OCI-LY7 (cell line): ENCODE data around the gene TEX12. TPM values are rescaled to one million over a fixed set of nuclear protein-coding genes. Genes with fewer than 3 reads are reported as not detected.

Experiments used
- BruUV-seq: library from RNA; stranded (reverse); fragments of 400-500 nt; replicated peaks from 2 replicates; lab custom pipeline; 2021; lab: Mats Ljungman, UMichigan
- CTCF ChIA-PET: fragments of 300-600 bp; sonication (Branson Sonifier 250); formaldehyde crosslinking; loops from one replicate; lab custom pipeline; 2022; ENCODE audit warnings: antibody characterized with exemption; ENCODE audit not compliant: unreplicated experiment; lab: Charles Lee
- POLR2A ChIA-PET: fragments of 300-600 bp; sonication (Branson Sonifier 250); formaldehyde crosslinking; loops from one replicate; lab custom pipeline; 2022; ENCODE audit warnings: antibody characterized with exemption; lab: Charles Lee
- DNase-seq: peaks from one replicate; pipeline ENCODE4 v3.0.0-alpha.2; 2015; ENCODE audit warnings: low spot score
- H2AFZ ChIP-seq: fragments of 200-600 bp; sonication (generic), shearing (Covaris generic); 2 replicates; pipeline ENCODE4 v1.6.1; 2014; ENCODE audit warnings: mild to moderate bottlenecking, antibody characterized with exemption, low read length, moderate library complexity
- H3K27ac ChIP-seq: fragments of 200-600 bp; sonication (generic); 2 replicates; pipeline ENCODE4 v1.5.1; 2014; ENCODE audit warnings: mixed run types, low read depth, mild to moderate bottlenecking, moderate library complexity, low read length, inconsistent platforms; ENCODE audit not compliant: poor library complexity, severe bottlenecking
- H3K36me3 ChIP-seq: fragments of 200-600 bp; sonication (generic); 2 replicates; pipeline ENCODE4 v1.6.1; 2014; ENCODE audit warnings: mild to moderate bottlenecking, antibody characterized with exemption, low read length, moderate library complexity, mixed read lengths; ENCODE audit not compliant: insufficient read depth
- H3K4me1 ChIP-seq: fragments of 200-600 bp; sonication (generic); 2 replicates; pipeline ENCODE4 v1.5.1; 2014; ENCODE audit warnings: mild to moderate bottlenecking, low read length; ENCODE audit not compliant: insufficient read depth, poor library complexity, severe bottlenecking
- H3K4me2 ChIP-seq: fragments of 200-600 bp; sonication (generic); 2 replicates; pipeline ENCODE4 v1.6.1; 2014; ENCODE audit warnings: mild to moderate bottlenecking, low read length
- H3K4me3 ChIP-seq: fragments of 200-600 bp; sonication (generic); 2 replicates; pipeline ENCODE4 v1.5.1; 2014; ENCODE audit warnings: mild to moderate bottlenecking, low read depth, low read length; ENCODE audit not compliant: poor library complexity, severe bottlenecking
- H3K79me2 ChIP-seq: fragments of 200-600 bp; sonication (generic); 2 replicates; pipeline ENCODE4 v1.6.1; 2016; ENCODE audit warnings: low read depth, mild to moderate bottlenecking, low read length, moderate library complexity, mixed read lengths; ENCODE audit not compliant: insufficient read depth
- H3K9me2 ChIP-seq: fragments of 200-600 bp; sonication (generic); 2 replicates; pipeline ENCODE4 v1.6.1; 2016; ENCODE audit warnings: mild to moderate bottlenecking, low read length, mixed read lengths; ENCODE audit not compliant: insufficient read depth
- H3K9me3 ChIP-seq: fragments of 200-600 bp; sonication (generic); 2 replicates; pipeline ENCODE4 v1.6.1; 2014; ENCODE audit warnings: mild to moderate bottlenecking, mixed run types, low read length, mixed read lengths
- H4K20me1 ChIP-seq: fragments of 200-600 bp; sonication (generic); 2 replicates; pipeline ENCODE4 v1.6.1; 2014; ENCODE audit warnings: mild to moderate bottlenecking, antibody characterized with exemption, low read length, moderate library complexity, mixed read lengths; ENCODE audit not compliant: insufficient read depth
- EZH2phosphoT487 ChIP-seq: fragments of 200-600 bp; sonication (generic); IDR thresholded peaks from 2 replicates; pipeline ENCODE4 v1.6.1; 2018; ENCODE audit warnings: low read depth, borderline replicate concordance, mild to moderate bottlenecking, mixed run types, antibody characterized with exemption, low read length, moderate library complexity, mixed read lengths
- intact Hi-C: fragments of 100-400 bp; cut with micrococcal nuclease; formaldehyde crosslinking; loops from one replicate; pipeline ENCODE4 v1.10.0; 2022; ENCODE audit not compliant: unreplicated experiment
- total RNA-seq, 2 experiments: library from RNA; depleted of rRNA in 1 of 2; stranded (reverse); fragments of >200 nt in 1 of 2; shearing (Covaris generic) in 1 of 2; gene quantifications; 2 replicates each; pipeline ENCODE4 v1.2.3, GENCODE V29; 2014 to 2022
- TF ChIP-seq, protein P1 (sequence below): fragments of 200-600 bp; sonication (generic); conservative IDR thresholded peaks from 2 replicates; pipeline ENCODE4 v1.5.1; 2014; ENCODE audit warnings: mild to moderate bottlenecking, antibody characterized with exemption, low read length, moderate library complexity, mixed read lengths

TEX12 gene
- total RNA-seq, 2 experiments from 2014 or later = 0.44 to 0.59 TPM

DNA sequence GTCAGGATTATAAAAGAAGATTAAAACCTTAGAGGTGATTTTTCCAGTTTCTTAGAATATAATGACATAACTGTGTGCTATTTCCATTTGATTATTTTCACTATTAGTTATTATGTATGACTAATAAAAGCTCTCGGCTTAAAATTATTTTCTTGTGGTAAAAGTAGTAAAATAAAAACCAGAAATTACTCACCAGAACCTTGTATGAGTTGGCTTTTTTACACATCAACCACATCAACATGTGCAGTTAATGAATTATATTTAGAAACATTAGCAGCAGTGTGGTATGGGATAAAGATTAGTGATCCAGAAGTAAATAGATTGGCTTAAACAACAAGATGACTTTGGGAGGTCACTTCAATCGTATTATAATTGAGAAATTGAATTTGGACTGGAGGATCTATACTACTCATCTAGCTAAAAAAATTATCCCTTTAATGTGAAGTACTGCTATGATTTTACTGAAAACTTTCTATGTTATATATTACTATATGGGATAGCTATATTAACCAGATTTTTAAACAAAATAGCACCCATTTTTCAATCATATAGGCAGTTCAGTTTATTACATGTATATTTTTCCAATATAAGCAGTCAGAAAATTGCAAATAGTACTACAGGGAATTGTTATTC is 5.3 kb downstream of the TEX12 start:
- H3K79me2 ChIP-seq = no peaks in the 10 kb centered on the region
- POLR2A ChIA-PET = no interaction called here
- TF ChIP-seq EZH2phosphoT487 = no peak
- TF ChIP-seq, protein P1, sequence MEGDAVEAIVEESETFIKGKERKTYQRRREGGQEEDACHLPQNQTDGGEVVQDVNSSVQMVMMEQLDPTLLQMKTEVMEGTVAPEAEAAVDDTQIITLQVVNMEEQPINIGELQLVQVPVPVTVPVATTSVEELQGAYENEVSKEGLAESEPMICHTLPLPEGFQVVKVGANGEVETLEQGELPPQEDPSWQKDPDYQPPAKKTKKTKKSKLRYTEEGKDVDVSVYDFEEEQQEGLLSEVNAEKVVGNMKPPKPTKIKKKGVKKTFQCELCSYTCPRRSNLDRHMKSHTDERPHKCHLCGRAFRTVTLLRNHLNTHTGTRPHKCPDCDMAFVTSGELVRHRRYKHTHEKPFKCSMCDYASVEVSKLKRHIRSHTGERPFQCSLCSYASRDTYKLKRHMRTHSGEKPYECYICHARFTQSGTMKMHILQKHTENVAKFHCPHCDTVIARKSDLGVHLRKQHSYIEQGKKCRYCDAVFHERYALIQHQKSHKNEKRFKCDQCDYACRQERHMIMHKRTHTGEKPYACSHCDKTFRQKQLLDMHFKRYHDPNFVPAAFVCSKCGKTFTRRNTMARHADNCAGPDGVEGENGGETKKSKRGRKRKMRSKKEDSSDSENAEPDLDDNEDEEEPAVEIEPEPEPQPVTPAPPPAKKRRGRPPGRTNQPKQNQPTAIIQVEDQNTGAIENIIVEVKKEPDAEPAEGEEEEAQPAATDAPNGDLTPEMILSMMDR = no peak
- DNase-seq = no peak
- no peaks in the 10 kb centered on the region for H3K36me3 ChIP-seq
- no peak overlapping the region for H3K4me3 ChIP-seq
- intact Hi-C loops = no loop called here
- no peaks in the 10 kb centered on the region for H4K20me1 ChIP-seq
- no TSS peak for BruUV-seq
- H3K27ac ChIP-seq = no peak overlapping the region
- no peaks in the 10 kb centered on the region for H3K9me2 ChIP-seq
- H2AFZ ChIP-seq = no peak overlapping the region
- CTCF ChIA-PET = interaction anchor here (1.1 kb wide), 1 partner anchor 58 kb away, joined by 3 read pairs; no protein-coding TSS in a partner anchor
- no peak overlapping the region for H3K4me2 ChIP-seq
- H3K9me3 ChIP-seq = no peaks in the 10 kb centered on the region
- H3K4me1 ChIP-seq = no peaks in the 10 kb centered on the region

DNA sequence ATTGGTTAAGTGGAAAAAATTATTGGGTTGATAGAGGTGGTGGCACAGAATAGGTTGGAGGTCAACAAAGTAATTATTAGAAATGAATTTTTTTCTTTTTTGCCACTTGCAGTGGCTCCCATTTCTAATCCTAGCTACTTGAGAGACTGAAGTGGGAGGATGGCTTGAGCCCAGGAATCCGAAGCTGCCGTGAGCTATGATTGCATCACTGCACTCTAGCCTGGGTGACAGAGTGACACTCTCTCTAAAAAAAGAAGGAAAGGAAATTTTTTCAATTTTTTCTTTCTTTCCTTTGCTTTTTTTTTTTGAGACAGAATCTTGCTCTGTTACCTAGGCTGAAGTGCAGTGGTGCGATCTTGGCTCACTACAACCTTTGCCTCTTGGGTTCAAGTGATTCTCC is 6.0 kb downstream of the TEX12 start:
- Histone ChIP-seq H3K36me3 (no peaks in the 10 kb centered on the region), H3K9me2 (no peaks in the 10 kb centered on the region), H3K4me3 (no peak overlapping the region), H3K79me2 (no peaks in the 10 kb centered on the region), H2AFZ (no peak overlapping the region), H4K20me1 (no peaks in the 10 kb centered on the region), H3K27ac (no peak overlapping the region), H3K4me2 (no peak overlapping the region), H3K9me3 (no peaks in the 10 kb centered on the region), H3K4me1 (no peaks in the 10 kb centered on the region)
- intact Hi-C loops = no loop called here
- no peak for DNase-seq
- ChIA-PET POLR2A (no interaction called here), CTCF (interaction anchor here (1.1 kb wide), 1 partner anchor 59 kb away, joined by 3 read pairs; no protein-coding TSS in a partner anchor)
- no TSS peak for BruUV-seq
- TF ChIP-seq, protein P1 = no peak
- no peak for TF ChIP-seq EZH2phosphoT487
